Cardiac muscle cell (in vitro differentiated cells and primary cell): ENCODE data around the gene TOR1AIP2. TPM values are rescaled to one million over a fixed set of nuclear protein-coding genes. Genes with fewer than 3 reads are reported as not detected.

Source experiments
- DNase-seq, 2 donors: peaks; one replicate each; pipeline versions ENCODE4 v3.0.0 to v3.0.0-alpha.2; 2010 to 2017; ENCODE audit warnings: low read depth in 1 of 2, low spot score in 1 of 2
- H3K27ac ChIP-seq: fragments of 200-600 bp; sonication (generic); 2 replicates; pipeline ENCODE4 v1.5.1; 2016
- H3K27me3 ChIP-seq: fragments of 200-600 bp; sonication (generic); 2 replicates; pipeline ENCODE4 v1.6.0; 2016; ENCODE audit warnings: control low read depth
- H3K36me3 ChIP-seq: fragments of 200-600 bp; sonication (generic); 2 replicates; pipeline ENCODE4 v1.5.1; 2016; ENCODE audit warnings: control low read depth
- H3K4me1 ChIP-seq: fragments of 200-600 bp; sonication (generic); 2 replicates; pipeline ENCODE4 v1.8.1; 2017; ENCODE audit warnings: low read depth, mild to moderate bottlenecking, mixed run types
- H3K4me3 ChIP-seq: fragments of 200-600 bp; sonication (generic); 2 replicates; pipeline ENCODE4 v1.5.1; 2016; ENCODE audit warnings: mild to moderate bottlenecking
- H3K9me3 ChIP-seq: fragments of 200-600 bp; sonication (generic); 2 replicates; pipeline ENCODE4 v1.5.1; 2017; ENCODE audit warnings: low read depth, mild to moderate bottlenecking, control low read depth
- polyA plus RNA-seq: library from polyadenylated mRNA; unstranded; fragments of >200 nt; fragmentation: Nextera tagmentation; extraction: Ambion mirVana; gene quantifications from 2 replicates; pipeline ENCODE4 v1.2.1, GENCODE V29; 2016
- total RNA-seq: library from RNA; depleted of rRNA; stranded (reverse); fragments of >200 nt; gene quantifications from 2 replicates; pipeline ENCODE4 v1.2.3, GENCODE V29; 2016
- TF ChIP-seq, protein P1 (sequence below): IDR thresholded peaks from 2 replicates; pipeline ENCODE4 v1.5.1; 2012; ENCODE audit warnings: low read depth, mild to moderate bottlenecking, low read length

TOR1AIP2 gene
- total and polyA plus RNA-seq, 2 experiments from 2014 or later: 20.7 to 75.6 TPM

DNA sequence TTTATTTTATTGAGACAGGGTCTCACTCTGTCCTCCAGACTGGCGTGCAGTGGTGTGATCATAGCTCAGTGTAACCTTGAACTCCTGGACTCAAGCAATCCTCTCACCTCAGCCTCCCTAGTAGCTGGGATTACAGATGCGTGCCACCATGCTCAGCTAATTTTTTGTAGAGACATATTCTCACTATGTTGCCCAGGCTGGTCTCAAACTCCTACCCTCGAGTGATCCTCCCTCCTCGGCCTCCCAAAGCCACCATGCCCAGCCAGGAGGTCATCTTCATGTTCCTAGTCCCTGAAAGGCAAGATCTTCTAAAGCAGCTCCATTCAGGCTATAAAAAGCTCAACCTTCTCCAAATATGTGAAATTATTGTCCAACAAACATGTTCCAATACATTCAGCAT lies 53.9 kb downstream of the TOR1AIP2 start:
- TF ChIP-seq, protein P1, sequence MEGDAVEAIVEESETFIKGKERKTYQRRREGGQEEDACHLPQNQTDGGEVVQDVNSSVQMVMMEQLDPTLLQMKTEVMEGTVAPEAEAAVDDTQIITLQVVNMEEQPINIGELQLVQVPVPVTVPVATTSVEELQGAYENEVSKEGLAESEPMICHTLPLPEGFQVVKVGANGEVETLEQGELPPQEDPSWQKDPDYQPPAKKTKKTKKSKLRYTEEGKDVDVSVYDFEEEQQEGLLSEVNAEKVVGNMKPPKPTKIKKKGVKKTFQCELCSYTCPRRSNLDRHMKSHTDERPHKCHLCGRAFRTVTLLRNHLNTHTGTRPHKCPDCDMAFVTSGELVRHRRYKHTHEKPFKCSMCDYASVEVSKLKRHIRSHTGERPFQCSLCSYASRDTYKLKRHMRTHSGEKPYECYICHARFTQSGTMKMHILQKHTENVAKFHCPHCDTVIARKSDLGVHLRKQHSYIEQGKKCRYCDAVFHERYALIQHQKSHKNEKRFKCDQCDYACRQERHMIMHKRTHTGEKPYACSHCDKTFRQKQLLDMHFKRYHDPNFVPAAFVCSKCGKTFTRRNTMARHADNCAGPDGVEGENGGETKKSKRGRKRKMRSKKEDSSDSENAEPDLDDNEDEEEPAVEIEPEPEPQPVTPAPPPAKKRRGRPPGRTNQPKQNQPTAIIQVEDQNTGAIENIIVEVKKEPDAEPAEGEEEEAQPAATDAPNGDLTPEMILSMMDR: no peak
- DNase-seq: no peak
- peaks cover 3% of the 10 kb centered on the region for H3K4me1 ChIP-seq
- H3K4me3 ChIP-seq: no peak overlapping the region
- no peaks in the 10 kb centered on the region for H3K36me3 ChIP-seq
- no peak overlapping the region for H3K27ac ChIP-seq
- H3K27me3 ChIP-seq: no peaks in the 10 kb centered on the region
- H3K9me3 ChIP-seq: no peaks in the 10 kb centered on the region

DNA sequence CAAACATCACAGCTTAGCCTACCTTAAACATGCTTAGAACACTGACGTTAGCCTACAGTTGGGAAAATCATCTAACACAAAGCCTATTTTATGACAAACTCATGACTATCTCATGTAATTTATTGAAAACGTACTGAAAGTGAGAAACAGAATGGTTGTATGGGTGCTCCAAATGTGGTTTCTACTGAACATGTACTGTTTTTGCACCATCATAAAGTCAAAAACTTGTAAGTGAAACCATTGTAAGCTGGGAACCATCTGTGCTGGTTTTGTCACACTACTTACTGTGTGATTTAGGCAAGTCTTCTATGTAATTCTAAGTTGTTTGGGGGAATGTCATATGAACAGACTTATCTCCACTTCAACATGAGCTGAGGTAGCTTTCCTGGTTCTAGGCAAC lies 55.5 kb downstream of the TOR1AIP2 start:
- Histone ChIP-seq H3K9me3 (no peaks in the 10 kb centered on the region), H3K4me1 (peaks cover 3% of the 10 kb centered on the region), H3K36me3 (no peaks in the 10 kb centered on the region), H3K27ac (no peak overlapping the region), H3K4me3 (no peak overlapping the region), H3K27me3 (no peaks in the 10 kb centered on the region)
- TF ChIP-seq, protein P1: no peak
- no peak for DNase-seq

GRCh38 chr1:179821524-179821923 lies 56.1 kb downstream of the TOR1AIP2 start:
- H3K4me3 ChIP-seq: no peak overlapping the region
- peaks cover 3% of the 10 kb centered on the region for H3K4me1 ChIP-seq
- TF ChIP-seq, protein P1: no peak
- H3K27me3 ChIP-seq: peaks cover 3% of the 10 kb centered on the region
- no peak for DNase-seq
- no peak overlapping the region for H3K27ac ChIP-seq
- H3K9me3 ChIP-seq: no peaks in the 10 kb centered on the region
- no peaks in the 10 kb centered on the region for H3K36me3 ChIP-seq

GRCh38 chr1:179820226-179820970 lies 57.2 kb downstream of the TOR1AIP2 start:
- TF ChIP-seq, protein P1: no peak
- Histone ChIP-seq H3K4me1 (peaks cover 3% of the 10 kb centered on the region), H3K36me3 (no peaks in the 10 kb centered on the region), H3K27ac (no peak overlapping the region), H3K9me3 (no peaks in the 10 kb centered on the region), H3K4me3 (no peak overlapping the region), H3K27me3 (peaks cover 11% of the 10 kb centered on the region)
- no peak for DNase-seq

DNA sequence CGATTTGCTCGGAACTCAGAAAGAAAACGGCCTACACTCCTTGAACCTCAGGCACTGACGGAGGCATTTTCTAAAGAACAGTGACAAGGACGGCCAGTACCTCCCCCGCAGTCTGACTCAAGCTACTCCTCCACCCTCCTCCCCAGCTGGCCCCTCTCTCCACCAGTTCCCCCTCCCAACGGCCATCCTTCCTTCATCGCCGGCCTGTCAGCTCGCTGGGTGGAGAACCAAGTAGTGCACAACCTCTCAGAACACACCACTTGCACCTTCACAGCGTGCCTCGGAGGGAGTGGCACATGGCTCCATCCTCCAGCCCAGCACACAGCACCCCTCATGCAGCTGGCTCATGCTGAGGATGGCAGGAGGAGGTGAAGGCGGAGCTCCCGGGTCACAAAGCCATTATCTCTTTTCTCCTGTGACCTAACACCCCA lies 58.8 kb downstream of the TOR1AIP2 start:
- Histone ChIP-seq H3K27me3 (peaks cover 11% of the 10 kb centered on the region), H3K4me1 (no peaks in the 10 kb centered on the region)

More for the DNA sequence above, 58.8 kb downstream of the TOR1AIP2 start:
- Histone ChIP-seq H3K36me3 (no peaks in the 10 kb centered on the region), H3K4me3 (no peak overlapping the region), H3K27ac (no peak overlapping the region), H3K9me3 (no peaks in the 10 kb centered on the region)
- peak in 1 of 2 donors; percentile 58 for DNase-seq
- TF ChIP-seq, protein P1: no peak
